ENCODE measurements around the gene HMCN2.

DNA sequence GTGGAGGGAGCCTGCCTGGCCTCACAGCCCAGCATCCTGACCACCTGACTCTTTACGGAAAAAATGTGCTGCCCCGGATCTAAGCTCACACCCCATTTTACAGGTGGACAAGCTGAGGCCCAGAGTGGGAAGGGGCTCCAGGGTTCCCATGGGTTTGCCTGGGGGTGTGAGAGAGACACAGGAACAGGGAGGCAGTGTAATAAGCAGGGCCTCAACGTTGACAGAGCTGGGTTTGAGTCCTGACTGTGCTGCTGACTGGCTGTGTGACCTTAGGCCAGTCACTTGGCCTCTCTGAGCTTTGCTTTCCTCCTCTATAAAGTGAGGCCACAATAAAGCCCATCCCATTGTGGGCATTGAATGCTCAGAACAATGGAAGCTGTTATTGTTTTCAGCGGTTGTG, 73.7 kb downstream of the HMCN2 start:
- no peak for TF ChIP-seq POLR2A (IDR thresholded peaks at IDR 0.05; ENCODE audit: low read length)
- TF ChIP-seq GATA1 (IDR thresholded peaks at IDR 0.05; ENCODE audit: low read depth, low read length) = no peak

Measured in erythroblast (primary cell).